Measurements from ENCODE around the gene CENPX. TPM values are rescaled to one million over a fixed set of nuclear protein-coding genes. Genes with fewer than 3 reads are reported as not detected.

Gene CENPX
- total RNA-seq, 1 experiment from 2014 or later = 344 TPM

DNA sequence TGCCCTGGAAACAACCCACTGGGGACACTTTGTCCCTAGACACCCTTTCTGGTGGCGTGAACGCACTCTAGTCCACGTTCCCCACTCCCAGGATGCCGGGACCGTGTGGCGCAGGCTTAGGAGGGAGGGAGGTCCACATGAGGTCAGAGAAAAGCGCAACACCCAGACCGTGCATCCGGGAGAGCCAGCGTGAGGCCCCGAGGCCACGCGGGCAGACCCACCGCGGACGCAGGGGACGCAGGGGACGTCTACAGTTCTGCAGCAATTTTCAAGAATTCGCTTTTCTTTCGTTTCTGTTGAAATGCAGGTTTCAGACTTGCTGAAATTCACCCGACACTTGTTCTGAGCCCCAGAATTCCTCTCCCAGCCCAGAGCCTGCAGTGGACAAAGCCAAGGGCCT lies 24.2 kb upstream of the CENPX start:
- intact Hi-C loops (cut with micrococcal nuclease) = no loop called here
- POLR2A ChIA-PET (ENCODE audit: unreplicated experiment) = no interaction called here
- Histone ChIP-seq H3K9ac (ENCODE audit: low read length) (no peak overlapping the region), H4K20me1 (ENCODE audit: low read length) (no peaks in the 10 kb centered on the region), H3K36me3 (ENCODE audit: low read depth, low read length) (no peaks in the 10 kb centered on the region; the same call in 1 of the 2 replicates), H3K4me3 (ENCODE audit: low read length) (no peak overlapping the region), H3K4me1 (ENCODE audit: insufficient read depth, low read length) (no peaks in the 10 kb centered on the region; the same call in 1 of the 2 replicates), H3K79me2 (ENCODE audit: low read length) (peaks cover 8% of the 10 kb centered on the region), H3K9me2 (replicated peaks; ENCODE audit: low read length) (no peaks in the 10 kb centered on the region), H3K27me3 (ENCODE audit: low read length) (no peaks in the 10 kb centered on the region), H2AFZ (ENCODE audit: low read length) (no peak overlapping the region), H3K4me2 (ENCODE audit: low read length) (no peak overlapping the region), H3K9me3 (ENCODE audit: low read length) (no peaks in the 10 kb centered on the region), H3K27ac (ENCODE audit: low read length) (no peak overlapping the region), H3F3A (ENCODE audit: low read length, unreplicated experiment) (no peaks in the 10 kb centered on the region)
- BruUV-seq (replicated peaks) = no TSS peak
- CTCF ChIA-PET = no interaction called here
- ATAC-seq (no peak), DNase-seq (no peak)
- TF ChIP-seq EZH2 (IDR thresholded peaks at IDR 0.05; ENCODE audit: low read length, unreplicated experiment) (no peak), EZH2phosphoT487 (IDR thresholded peaks at IDR 0.05; ENCODE audit: borderline replicate concordance, low read length) (no peak)
- TF ChIP-seq, protein P1, sequence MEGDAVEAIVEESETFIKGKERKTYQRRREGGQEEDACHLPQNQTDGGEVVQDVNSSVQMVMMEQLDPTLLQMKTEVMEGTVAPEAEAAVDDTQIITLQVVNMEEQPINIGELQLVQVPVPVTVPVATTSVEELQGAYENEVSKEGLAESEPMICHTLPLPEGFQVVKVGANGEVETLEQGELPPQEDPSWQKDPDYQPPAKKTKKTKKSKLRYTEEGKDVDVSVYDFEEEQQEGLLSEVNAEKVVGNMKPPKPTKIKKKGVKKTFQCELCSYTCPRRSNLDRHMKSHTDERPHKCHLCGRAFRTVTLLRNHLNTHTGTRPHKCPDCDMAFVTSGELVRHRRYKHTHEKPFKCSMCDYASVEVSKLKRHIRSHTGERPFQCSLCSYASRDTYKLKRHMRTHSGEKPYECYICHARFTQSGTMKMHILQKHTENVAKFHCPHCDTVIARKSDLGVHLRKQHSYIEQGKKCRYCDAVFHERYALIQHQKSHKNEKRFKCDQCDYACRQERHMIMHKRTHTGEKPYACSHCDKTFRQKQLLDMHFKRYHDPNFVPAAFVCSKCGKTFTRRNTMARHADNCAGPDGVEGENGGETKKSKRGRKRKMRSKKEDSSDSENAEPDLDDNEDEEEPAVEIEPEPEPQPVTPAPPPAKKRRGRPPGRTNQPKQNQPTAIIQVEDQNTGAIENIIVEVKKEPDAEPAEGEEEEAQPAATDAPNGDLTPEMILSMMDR (conservative IDR thresholded peaks at IDR 0.05; ENCODE audit: low read depth, low read length) = no peak

DNA sequence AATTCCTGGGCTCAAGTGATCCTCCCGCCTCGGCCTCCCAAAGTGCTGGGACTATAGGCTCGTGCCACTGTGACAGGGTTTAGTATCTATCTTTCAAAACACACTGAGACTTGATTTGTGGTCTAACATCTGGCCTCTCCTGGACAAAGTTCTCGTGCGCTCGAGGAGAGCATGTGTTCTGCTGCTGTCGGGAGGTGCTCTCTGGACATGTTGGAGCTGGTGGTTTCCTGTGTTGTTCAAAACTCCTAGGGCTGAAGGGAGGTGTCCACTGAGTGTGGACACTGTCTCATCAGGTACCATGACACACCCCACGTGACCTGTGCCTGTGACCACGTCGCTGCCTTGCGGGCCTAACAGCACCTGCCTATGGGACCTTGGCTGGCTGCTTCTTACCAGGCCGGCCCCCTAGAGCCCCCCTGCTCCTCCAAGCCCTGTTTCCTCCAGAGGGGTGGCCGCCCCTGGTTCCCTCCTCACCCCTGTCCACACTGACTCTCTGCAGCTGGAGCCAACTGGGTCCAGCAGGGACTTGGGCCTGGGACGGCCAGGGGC lies 23.3 kb upstream of the CENPX start:
- Histone ChIP-seq H3K4me2 (ENCODE audit: low read length) (no peak overlapping the region), H3K9me2 (replicated peaks; ENCODE audit: low read length) (no peaks in the 10 kb centered on the region), H2AFZ (ENCODE audit: low read length) (no peak overlapping the region), H3K36me3 (ENCODE audit: low read depth, low read length) (no peaks in the 10 kb centered on the region; the same call in 1 of the 2 replicates), H3K79me2 (ENCODE audit: low read length) (peaks cover 6% of the 10 kb centered on the region), H3K9me3 (ENCODE audit: low read length) (no peaks in the 10 kb centered on the region), H3K27me3 (ENCODE audit: low read length) (no peaks in the 10 kb centered on the region), H3K4me3 (ENCODE audit: low read length) (no peak overlapping the region), H3K27ac (ENCODE audit: low read length) (no peak overlapping the region), H4K20me1 (ENCODE audit: low read length) (no peaks in the 10 kb centered on the region), H3F3A (ENCODE audit: low read length, unreplicated experiment) (no peaks in the 10 kb centered on the region), H3K9ac (ENCODE audit: low read length) (no peak overlapping the region), H3K4me1 (ENCODE audit: insufficient read depth, low read length) (no peaks in the 10 kb centered on the region; the same call in 1 of the 2 replicates)
- POLR2A ChIA-PET (ENCODE audit: unreplicated experiment) = interaction anchor here (0.6 kb wide), 1 partner anchor 24 kb away, joined by 3 read pairs; the partner anchor contains the start of gene CENPX
- CTCF ChIA-PET = no interaction called here
- intact Hi-C loops (cut with micrococcal nuclease) = no loop called here
- TF ChIP-seq EZH2phosphoT487 (IDR thresholded peaks at IDR 0.05; ENCODE audit: borderline replicate concordance, low read length) (no peak), EZH2 (IDR thresholded peaks at IDR 0.05; ENCODE audit: low read length, unreplicated experiment) (no peak)
- TF ChIP-seq, protein P1 (conservative IDR thresholded peaks at IDR 0.05; ENCODE audit: low read depth, low read length) = no peak
- DNase-seq = no peak
- no TSS peak for BruUV-seq (replicated peaks)
- no peak; the same call in 1 of the 2 replicates for ATAC-seq

DNA sequence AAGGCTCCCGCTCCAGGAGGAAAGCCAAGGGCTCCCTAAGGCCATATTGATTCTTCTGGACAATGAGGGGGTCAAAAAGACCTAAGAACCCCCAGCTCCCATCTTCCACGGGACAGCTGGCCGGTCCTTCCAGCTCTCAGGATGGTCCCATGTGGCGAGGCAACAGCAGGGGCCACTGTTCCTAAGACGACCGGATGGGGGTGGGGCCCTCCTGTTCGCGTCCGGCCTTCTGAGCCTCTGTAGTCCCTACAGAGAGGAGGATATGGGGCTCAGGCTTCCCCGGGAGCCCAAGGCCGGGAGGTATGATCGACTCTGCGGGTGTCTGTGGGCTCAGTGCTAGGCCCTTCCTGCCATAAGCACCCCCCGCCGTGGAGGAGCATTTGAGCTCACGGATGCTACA lies 20.8 kb upstream of the CENPX start:
- intact Hi-C loops (cut with micrococcal nuclease) = no loop called here
- Histone ChIP-seq H3K4me1 (ENCODE audit: insufficient read depth, low read length) (no peaks in the 10 kb centered on the region), H3K4me3 (ENCODE audit: low read length) (no peak overlapping the region), H3K4me2 (ENCODE audit: low read length) (no peak overlapping the region), H3K9ac (ENCODE audit: low read length) (no peak overlapping the region), H3K79me2 (ENCODE audit: low read length) (no peaks in the 10 kb centered on the region), H3K27me3 (ENCODE audit: low read length) (no peaks in the 10 kb centered on the region), H3F3A (ENCODE audit: low read length, unreplicated experiment) (no peaks in the 10 kb centered on the region), H3K9me3 (ENCODE audit: low read length) (no peaks in the 10 kb centered on the region), H3K9me2 (replicated peaks; ENCODE audit: low read length) (no peaks in the 10 kb centered on the region), H3K36me3 (ENCODE audit: low read depth, low read length) (no peaks in the 10 kb centered on the region; the same call in 1 of the 2 replicates), H2AFZ (ENCODE audit: low read length) (no peak overlapping the region), H3K27ac (ENCODE audit: low read length) (no peak overlapping the region), H4K20me1 (ENCODE audit: low read length) (no peaks in the 10 kb centered on the region)
- ChIA-PET POLR2A (ENCODE audit: unreplicated experiment) (no interaction called here), CTCF (no interaction called here)
- DNase-seq (no peak), ATAC-seq (no peak)
- BruUV-seq (replicated peaks) = no TSS peak
- TF ChIP-seq, protein P1 (conservative IDR thresholded peaks at IDR 0.05; ENCODE audit: low read depth, low read length) = no peak
- TF ChIP-seq EZH2phosphoT487 (IDR thresholded peaks at IDR 0.05; ENCODE audit: borderline replicate concordance, low read length) (no peak), EZH2 (IDR thresholded peaks at IDR 0.05; ENCODE audit: low read length, unreplicated experiment) (no peak)
